Neural progenitor cell (in vitro differentiated cells): ENCODE results near the gene PPP1R37. TPM values are rescaled to one million over a fixed set of nuclear protein-coding genes. Genes with fewer than 3 reads are reported as not detected.

Experiments used
- DNase-seq: peaks from one replicate; pipeline ENCODE4 v3.0.0-alpha.2; 2016; ENCODE audit warnings: low spot score
- H2AFZ ChIP-seq: fragments of 200-600 bp; sonication (generic); replicated peaks from 2 replicates; pipeline ENCODE4 v1.6.1; 2016; ENCODE audit warnings: antibody characterized with exemption
- H3F3A ChIP-seq: fragments of 200-600 bp; sonication (generic); 2 replicates; pipeline ENCODE4 v1.6.1; 2016; ENCODE audit warnings: antibody characterized with exemption, low read depth
- H3K27ac ChIP-seq: fragments of 200-600 bp; sonication (generic); 2 replicates; pipeline ENCODE4 v1.5.1; 2016; ENCODE audit warnings: mild to moderate bottlenecking
- H3K27me3 ChIP-seq: fragments of 200-600 bp; sonication (generic); 2 replicates; pipeline ENCODE4 v1.6.1; 2016; ENCODE audit warnings: mild to moderate bottlenecking, moderate library complexity
- H3K36me3 ChIP-seq: fragments of 200-600 bp; sonication (generic); 2 replicates; pipeline ENCODE4 v1.5.1; 2016
- H3K4me1 ChIP-seq: fragments of 200-600 bp; sonication (generic); 2 replicates; pipeline ENCODE4 v1.6.1; 2016; ENCODE audit warnings: mixed run types
- H3K4me2 ChIP-seq: fragments of 200-600 bp; sonication (generic); 2 replicates; pipeline ENCODE4 v1.6.1; 2016
- H3K4me3 ChIP-seq: fragments of 200-600 bp; sonication (generic); 2 replicates; pipeline ENCODE4 v1.5.1; 2016
- H3K79me2 ChIP-seq: fragments of 200-600 bp; sonication (generic); 2 replicates; pipeline ENCODE4 v1.6.1; 2016; ENCODE audit warnings: low read depth
- H3K9ac ChIP-seq: fragments of 200-600 bp; sonication (generic); 2 replicates; pipeline ENCODE4 v1.6.1; 2016
- H3K9me3 ChIP-seq: fragments of 200-600 bp; sonication (generic); 2 replicates; pipeline ENCODE4 v1.5.1; 2016; ENCODE audit warnings: low read depth
- H4K20me1 ChIP-seq: fragments of 200-600 bp; sonication (generic); 2 replicates; pipeline ENCODE4 v1.6.1; 2016; ENCODE audit warnings: low read depth
- H3K27ac Mint-ChIP-seq: 3 replicates; pipeline ENCODE4 v1.8.0; 2021; ENCODE audit warnings: mixed read lengths
- H3K27me3 Mint-ChIP-seq: 2 replicates; pipeline ENCODE4 v1.8.0; 2022; ENCODE audit warnings: low read depth, mild to moderate bottlenecking, inconsistent platforms, moderate library complexity, mixed read lengths; ENCODE audit not compliant: insufficient read depth
- H3K36me3 Mint-ChIP-seq: 3 replicates; pipeline ENCODE4 v1.8.0; 2021; ENCODE audit warnings: mixed read lengths
- H3K4me1 Mint-ChIP-seq: 3 replicates; pipeline ENCODE4 v1.8.0; 2021; ENCODE audit warnings: mixed read lengths
- H3K4me3 Mint-ChIP-seq: 3 replicates; pipeline ENCODE4 v1.8.0; 2021; ENCODE audit warnings: mild to moderate bottlenecking, moderate library complexity, mixed read lengths
- H3K9me3 Mint-ChIP-seq: 3 replicates; pipeline ENCODE4 v1.8.0; 2020; ENCODE audit warnings: mixed read lengths
- CTCF ChIP-seq: fragments of 200-600 bp; sonication (generic); IDR thresholded peaks from 2 replicates; pipeline ENCODE4 v1.5.1; 2017; ENCODE audit warnings: antibody characterized with exemption, mild to moderate bottlenecking
- EZH2 ChIP-seq: fragments of 200-600 bp; sonication (generic); IDR thresholded peaks from 2 replicates; pipeline ENCODE4 v1.6.1; 2017; ENCODE audit warnings: antibody characterized with exemption, mild to moderate bottlenecking, moderate library complexity
- EZH2phosphoT487 ChIP-seq: fragments of 200-600 bp; sonication (generic); IDR thresholded peaks from 2 replicates; pipeline ENCODE4 v1.6.1; 2017; ENCODE audit warnings: antibody characterized with exemption
- total RNA-seq: library from RNA; depleted of rRNA; stranded (reverse); fragments of >200 nt; gene quantifications from 2 replicates; pipeline ENCODE4 v1.2.3, GENCODE V29; 2015; ENCODE audit warnings: low replicate concordance

Gene PPP1R37
- total RNA-seq, 1 donor from 2014 or later: 8.1 TPM

GRCh38 chr19:45133661-45134060, 40.7 kb downstream of the PPP1R37 start:
- Histone ChIP-seq H3K4me3 (no peak overlapping the region), H3K27me3 (no peaks in the 10 kb centered on the region), H3K4me2 (no peak overlapping the region), H3K36me3 (no peaks in the 10 kb centered on the region), H3K9ac (no peak overlapping the region), H3K27ac (no peak overlapping the region), H2AFZ (no peak overlapping the region), H4K20me1 (peaks cover 94% of the 10 kb centered on the region), H3F3A (no peaks in the 10 kb centered on the region), H3K79me2 (peaks cover 46% of the 10 kb centered on the region), H3K9me3 (no peaks in the 10 kb centered on the region), H3K4me1 (peaks cover 24% of the 10 kb centered on the region)
- Mint-ChIP-seq H3K9me3 (no peaks in the 10 kb centered on the region), H3K36me3 (no peaks in the 10 kb centered on the region), H3K4me1 (peaks cover 22% of the 10 kb centered on the region), H3K27ac (no peak overlapping the region), H3K27me3 (peaks cover 6% of the 10 kb centered on the region), H3K4me3 (no peak overlapping the region)
- DNase-seq: no peak
- no peak for TF ChIP-seq CTCF
- no peak for TF ChIP-seq EZH2phosphoT487
- TF ChIP-seq EZH2: no peak

- Histone ChIP-seq H3K9ac (no peak overlapping the region), H2AFZ (no peak overlapping the region), H3K36me3 (no peaks in the 10 kb centered on the region), H3K79me2 (peaks cover 45% of the 10 kb centered on the region), H3K4me1 (peaks cover 22% of the 10 kb centered on the region), H3K4me2 (no peak overlapping the region), H3K9me3 (no peaks in the 10 kb centered on the region), H3F3A (no peaks in the 10 kb centered on the region), H3K27ac (no peak overlapping the region), H4K20me1 (peaks cover 80% of the 10 kb centered on the region), H3K4me3 (no peak overlapping the region), H3K27me3 (no peaks in the 10 kb centered on the region)
- no peak for DNase-seq
- no peak overlapping the region for H3K4me3 Mint-ChIP-seq
- H3K9me3 Mint-ChIP-seq: no peaks in the 10 kb centered on the region
- H3K27ac Mint-ChIP-seq: no peak overlapping the region
- H3K36me3 Mint-ChIP-seq: no peaks in the 10 kb centered on the region
- TF ChIP-seq CTCF: no peak
- no peak for TF ChIP-seq EZH2
- no peak for TF ChIP-seq EZH2phosphoT487
- peaks cover 3% of the 10 kb centered on the region for H3K27me3 Mint-ChIP-seq
- H3K4me1 Mint-ChIP-seq: peaks cover 22% of the 10 kb centered on the region
Measured at GRCh38 chr19:45135176-45135885, 42.4 kb downstream of the PPP1R37 start.

- no peak overlapping the region for H3K4me3 ChIP-seq
- peaks cover 38% of the 10 kb centered on the region for H3K79me2 ChIP-seq
- H3F3A ChIP-seq: no peaks in the 10 kb centered on the region
- peak overlapping the region; percentile 50 for H3K27ac Mint-ChIP-seq
- H3K4me2 ChIP-seq: peak overlapping the region; percentile 22
- DNase-seq: peak; percentile 20
- no peaks in the 10 kb centered on the region for H3K36me3 Mint-ChIP-seq
- H3K4me1 Mint-ChIP-seq: peaks cover 16% of the 10 kb centered on the region
- H3K36me3 ChIP-seq: no peaks in the 10 kb centered on the region
- H2AFZ ChIP-seq: no peak overlapping the region
- TF ChIP-seq CTCF (no peak), EZH2phosphoT487 (no peak), EZH2 (no peak)
- peak overlapping the region; percentile 57 for H3K9ac ChIP-seq
- no peak overlapping the region for H3K4me3 Mint-ChIP-seq
- H3K27me3 ChIP-seq: no peaks in the 10 kb centered on the region
- H4K20me1 ChIP-seq: peaks cover 70% of the 10 kb centered on the region
- peaks cover 3% of the 10 kb centered on the region for H3K27me3 Mint-ChIP-seq
- H3K27ac ChIP-seq: peak overlapping the region; percentile 53
- H3K9me3 ChIP-seq: no peaks in the 10 kb centered on the region
- H3K4me1 ChIP-seq: peaks cover 13% of the 10 kb centered on the region
- H3K9me3 Mint-ChIP-seq: no peaks in the 10 kb centered on the region
Measured at GRCh38 chr19:45136507-45137178, 43.7 kb downstream of the PPP1R37 start.
